Measurements from ENCODE around the gene VSTM4.
A peak's percentile ranks its signal among the peaks of the same experiment; 100 is the strongest.

VSTM4 gene

GRCh38 chr10:49115015-49115795 lies at the start of gene VSTM4:
VSTM4 (minus strand) TSS chr10:49115522; CDS start chr10:49115485, 37 bp downstream.
- DNase-seq = peak in 36 of 56 donors; percentile 25 to 72 (median 42)

GRCh38 chr10:49164559-49165188 lies 49.4 kb upstream of the VSTM4 start:
- peak in 7 of 56 donors; percentile 14 to 39 (median 17) for DNase-seq

- DNase-seq = peak in 1 of 56 donors; percentile 15
These were observed 48.4 kb upstream of the VSTM4 start for GRCh38 chr10:49163741-49164140.

GRCh38 chr10:49162761-49163310 lies 47.5 kb upstream of the VSTM4 start:
- no peak for DNase-seq

GRCh38 chr10:49162063-49162462 lies 46.7 kb upstream of the VSTM4 start:
- no peak for DNase-seq

GRCh38 chr10:49161411-49161997 lies 46.2 kb upstream of the VSTM4 start:
- DNase-seq = peak in 2 of 56 donors; percentile 6 to 21

GRCh38 chr10:49160814-49161213 lies 45.5 kb upstream of the VSTM4 start:
- no peak for DNase-seq

GRCh38 chr10:49160110-49160509 lies 44.8 kb upstream of the VSTM4 start:
- no peak for DNase-seq

- DNase-seq = no peak
These were observed 43.6 kb upstream of the VSTM4 start for GRCh38 chr10:49158915-49159314.

GRCh38 chr10:49158404-49158803 lies 43.1 kb upstream of the VSTM4 start:
- DNase-seq = no peak

- DNase-seq = no peak
These were observed 41.9 kb upstream of the VSTM4 start for GRCh38 chr10:49157229-49157628.

- no peak for DNase-seq
These were observed 39.3 kb upstream of the VSTM4 start for GRCh38 chr10:49154641-49155040.

- no peak for DNase-seq
These were observed 38.6 kb upstream of the VSTM4 start for GRCh38 chr10:49153971-49154370.

GRCh38 chr10:49153115-49153514 lies 37.8 kb upstream of the VSTM4 start:
- no peak for DNase-seq

GRCh38 chr10:49152663-49153062 lies 37.3 kb upstream of the VSTM4 start:
- no peak for DNase-seq

- DNase-seq = no peak
These were observed 36.7 kb upstream of the VSTM4 start for GRCh38 chr10:49152037-49152436.

GRCh38 chr10:49151481-49151880 lies 36.2 kb upstream of the VSTM4 start:
- DNase-seq = no peak

- no peak for DNase-seq
These were observed 35.7 kb upstream of the VSTM4 start for GRCh38 chr10:49151025-49151445.

- no peak for DNase-seq
These were observed 35.1 kb upstream of the VSTM4 start for GRCh38 chr10:49150426-49150825.

GRCh38 chr10:49149881-49150280 lies 34.6 kb upstream of the VSTM4 start:
- no peak for DNase-seq

- DNase-seq = no peak
These were observed 28.9 kb upstream of the VSTM4 start for GRCh38 chr10:49144058-49144720.

GRCh38 chr10:49143249-49143648 lies 27.9 kb upstream of the VSTM4 start:
- no peak for DNase-seq
